ENCODE measurements around the gene LCN9. TPM values are rescaled to one million over a fixed set of nuclear protein-coding genes. Genes with fewer than 3 reads are reported as not detected.
A peak's percentile ranks its signal among the peaks of the same experiment; 100 is the strongest.

The LCN9 gene
- total RNA-seq, 1 experiment from 2014 or later: 0.52 TPM

- TF ChIP-seq, protein P1, sequence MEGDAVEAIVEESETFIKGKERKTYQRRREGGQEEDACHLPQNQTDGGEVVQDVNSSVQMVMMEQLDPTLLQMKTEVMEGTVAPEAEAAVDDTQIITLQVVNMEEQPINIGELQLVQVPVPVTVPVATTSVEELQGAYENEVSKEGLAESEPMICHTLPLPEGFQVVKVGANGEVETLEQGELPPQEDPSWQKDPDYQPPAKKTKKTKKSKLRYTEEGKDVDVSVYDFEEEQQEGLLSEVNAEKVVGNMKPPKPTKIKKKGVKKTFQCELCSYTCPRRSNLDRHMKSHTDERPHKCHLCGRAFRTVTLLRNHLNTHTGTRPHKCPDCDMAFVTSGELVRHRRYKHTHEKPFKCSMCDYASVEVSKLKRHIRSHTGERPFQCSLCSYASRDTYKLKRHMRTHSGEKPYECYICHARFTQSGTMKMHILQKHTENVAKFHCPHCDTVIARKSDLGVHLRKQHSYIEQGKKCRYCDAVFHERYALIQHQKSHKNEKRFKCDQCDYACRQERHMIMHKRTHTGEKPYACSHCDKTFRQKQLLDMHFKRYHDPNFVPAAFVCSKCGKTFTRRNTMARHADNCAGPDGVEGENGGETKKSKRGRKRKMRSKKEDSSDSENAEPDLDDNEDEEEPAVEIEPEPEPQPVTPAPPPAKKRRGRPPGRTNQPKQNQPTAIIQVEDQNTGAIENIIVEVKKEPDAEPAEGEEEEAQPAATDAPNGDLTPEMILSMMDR (conservative IDR thresholded peaks at IDR 0.05): no peak
- no peak overlapping the region; the same call in 1 of the 2 replicates for H3K14ac ChIP-seq (ENCODE audit: insufficient read depth, low read length)
- H3K27ac Mint-ChIP-seq: no peak overlapping the region
- H3K56ac ChIP-seq (ENCODE audit: insufficient read length, low read depth, low read length): no peak overlapping the region
- no peaks in the 10 kb centered on the region for H3K79me2 ChIP-seq (ENCODE audit: insufficient read depth, low read length)
- no peaks in the 10 kb centered on the region for H4K20me1 ChIP-seq (ENCODE audit: control insufficient read depth, insufficient read depth, insufficient read length)
- H2AFZ ChIP-seq (ENCODE audit: low read length): no peak overlapping the region
- no peak overlapping the region for H4K91ac ChIP-seq (ENCODE audit: insufficient read length, low read depth, low read length)
- no peaks in the 10 kb centered on the region for H3K79me1 ChIP-seq (ENCODE audit: insufficient read depth, low read depth, low read length, poor library complexity, severe bottlenecking)
- peak; percentile 74 for DNase-seq
- no peak overlapping the region for H3K27ac ChIP-seq (ENCODE audit: insufficient read length, low read depth, low read length)
- H3K9ac ChIP-seq (ENCODE audit: extremely low read depth, insufficient read length, low read length): no peak overlapping the region
- H2BK20ac ChIP-seq (ENCODE audit: low read depth, low read length, poor library complexity, severe bottlenecking): no peak overlapping the region
- no peaks in the 10 kb centered on the region for H3K9me3 Mint-ChIP-seq
- no peak overlapping the region for H3K23ac ChIP-seq (ENCODE audit: insufficient read length, low read depth, low read length)
- no peak overlapping the region for H2AK5ac ChIP-seq (ENCODE audit: insufficient read length, low read length)
- H3K4me1 Mint-ChIP-seq: peaks cover 0 to 5% of the 10 kb centered on the region in 2 experiments; a peak in 2 of 4 replicates
- H3K4ac ChIP-seq (ENCODE audit: low read depth, low read length): no peak overlapping the region
- H2BK5ac ChIP-seq (ENCODE audit: insufficient read length, low read length): no peak overlapping the region
- peaks cover 3% of the 10 kb centered on the region for H3K23me2 ChIP-seq (ENCODE audit: insufficient read length, low read depth, low read length, poor library complexity, severe bottlenecking)
- no peak overlapping the region for H3T11ph ChIP-seq (ENCODE audit: low read length)
- no peak overlapping the region for H4K5ac ChIP-seq (ENCODE audit: insufficient read length, low read depth, low read length)
- H3K4me2 ChIP-seq (ENCODE audit: insufficient read depth, insufficient read length, low read length): peak overlapping the region; percentile 39
- H2BK15ac ChIP-seq (ENCODE audit: low read depth, low read length): no peak overlapping the region
- peaks cover 49% of the 10 kb centered on the region for H3K27me3 Mint-ChIP-seq (ENCODE audit: low read depth)
- no CpG with 5 or more reads among the region's 103 CpGs for WGBS (ENCODE audit: extremely low coverage, insufficient read length, low lambda C conversion rate)
- H3K4me1 ChIP-seq (ENCODE audit: insufficient read depth, low read length): no peaks in the 10 kb centered on the region
- peak overlapping the region; percentile 39 to 61; a peak in 4 of 5 replicates for H3K4me3 Mint-ChIP-seq
- H2BK120ac ChIP-seq (ENCODE audit: low read depth, low read length, poor library complexity, severe bottlenecking): no peak overlapping the region
- no peak overlapping the region for H3K18ac ChIP-seq (ENCODE audit: insufficient read length, low read depth, low read length)
- H3K9me3 ChIP-seq (ENCODE audit: control insufficient read depth, low read depth, low read length): no peaks in the 10 kb centered on the region
- H3K27me3 ChIP-seq (ENCODE audit: insufficient read depth, low read length): peaks cover 6% of the 10 kb centered on the region; the same call in 1 of the 2 replicates
- H2BK12ac ChIP-seq (ENCODE audit: insufficient read length, low read depth, low read length): no peak overlapping the region
- no peaks in the 10 kb centered on the region for H3K36me3 Mint-ChIP-seq (ENCODE audit: insufficient read depth in 1 of 3, low read depth in 3 of 3)
- no peak overlapping the region for H4K8ac ChIP-seq (replicated peaks; ENCODE audit: insufficient read length, low read depth, low read length)
Observed at GRCh38 chr9:135714242-135715055, 51.3 kb downstream of the LCN9 start.
